Panc1 (cell line): Measurements from ENCODE around the gene TMEM45B. TPM values are rescaled to one million over a fixed set of nuclear protein-coding genes. Genes with fewer than 3 reads are reported as not detected.

Experiments
- ATAC-seq: fragments of 200-7000 bp; cut with Tn5 transposase; 2 replicates; pipeline ENCODE4 v1.9.1; 2020; ENCODE audit warnings: mild to moderate bottlenecking, moderate library complexity
- BruUV-seq: library from RNA; stranded (reverse); fragments of 400-500 nt; replicated peaks from 2 replicates; lab custom pipeline; 2021; lab: Mats Ljungman, UMichigan
- CTCF ChIA-PET: fragments of 300-600 bp; sonication (Branson Sonifier 250); formaldehyde crosslinking; loops from one replicate; lab custom pipeline; 2022; ENCODE audit warnings: antibody characterized with exemption; lab: Charles Lee
- POLR2A ChIA-PET: fragments of 300-600 bp; sonication (Branson Sonifier 250); formaldehyde crosslinking; loops from one replicate; lab custom pipeline; 2022; ENCODE audit warnings: antibody characterized with exemption; lab: Charles Lee
- DNase-seq: peaks from one replicate; pipeline ENCODE4 v3.0.0-alpha.2; 2010; ENCODE audit warnings: low read depth, low spot score
- H3K27ac ChIP-seq: 2 replicates; pipeline ENCODE4 v1.5.1; 2011; ENCODE audit warnings: mild to moderate bottlenecking, low read length, inconsistent platforms
- H3K27me3 ChIP-seq: fragments of 200-500 bp; sonication (Bioruptor generic); 2 replicates; pipeline ENCODE4 v1.6.0; 2014; ENCODE audit warnings: low read length, inconsistent platforms; ENCODE audit not compliant: control insufficient read depth, insufficient read depth
- H3K36me3 ChIP-seq: fragments of 200-500 bp; sonication (Bioruptor generic); 2 replicates; pipeline ENCODE4 v1.5.1; 2014; ENCODE audit warnings: inconsistent platforms, mild to moderate bottlenecking, low read length, moderate library complexity; ENCODE audit not compliant: control insufficient read depth, insufficient read depth
- H3K4me1 ChIP-seq: 2 replicates; pipeline ENCODE4 v1.5.1; 2011; ENCODE audit warnings: inconsistent platforms, mild to moderate bottlenecking, low read length, moderate library complexity; ENCODE audit not compliant: control insufficient read depth, insufficient read depth
- H3K4me3 ChIP-seq, 2 experiments: 2 replicates each; pipeline ENCODE4 v1.5.1; 2011 to 2012; ENCODE audit warnings: low read depth in 2 of 2, low read length in 2 of 2, mild to moderate bottlenecking in 2 of 2, inconsistent platforms in 1 of 2, moderate library complexity in 1 of 2
- H3K9me3 ChIP-seq: fragments of 200-500 bp; sonication (Bioruptor generic); 2 replicates; pipeline ENCODE4 v1.5.1; 2014; ENCODE audit warnings: low read depth, mild to moderate bottlenecking, inconsistent platforms, low read length, moderate library complexity; ENCODE audit not compliant: control insufficient read depth, insufficient read depth
- POLR2AphosphoS5 ChIP-seq: IDR thresholded peaks from 2 replicates; pipeline ENCODE4 v1.6.1; 2012; ENCODE audit warnings: mild to moderate bottlenecking, low read depth, low read length, moderate library complexity
- SIN3A ChIP-seq: IDR thresholded peaks from 2 replicates; pipeline ENCODE4 v1.6.1; 2012; ENCODE audit warnings: low read depth, mild to moderate bottlenecking, low read length, moderate library complexity, borderline replicate concordance; ENCODE audit not compliant: insufficient read depth
- TCF7L2 ChIP-seq: IDR thresholded peaks from 2 replicates; pipeline ENCODE4 v1.6.1; 2011; ENCODE audit warnings: mild to moderate bottlenecking, low read depth, low read length, inconsistent platforms
- in situ Hi-C: cut with HindIII; loops from 2 replicates; pipeline ENCODE4 v1.10.0; 2016; ENCODE audit warnings: low sequenced_read_pairs, low pct_unique_long_range_greater_than_20kb
- intact Hi-C: fragments of 100-400 bp; cut with micrococcal nuclease; formaldehyde crosslinking; loops from one replicate; pipeline ENCODE4 v1.10.0; 2022; ENCODE audit not compliant: unreplicated experiment
- total RNA-seq: library from RNA; stranded (reverse); gene quantifications from one replicate; pipeline ENCODE4 v1.2.1, GENCODE V29; 2021; ENCODE audit not compliant: unreplicated experiment
- TF ChIP-seq, protein P1 (sequence below), 2 experiments: IDR thresholded peaks; 2 replicates each; pipeline ENCODE4 v1.6.1; 2011 to 2012; ENCODE audit warnings: low read depth in 2 of 2, control low read depth in 1 of 2, low read length in 1 of 2, mild to moderate bottlenecking in 1 of 2, moderate library complexity in 1 of 2; ENCODE audit not compliant: insufficient read depth in 1 of 2
- TF ChIP-seq, protein P2 (sequence below): fragments of 450-650 bp; IDR thresholded peaks from 2 replicates; pipeline ENCODE4 v1.5.1; 2017; ENCODE audit warnings: mild to moderate bottlenecking

TMEM45B gene
- total RNA-seq, 1 experiment from 2014 or later = 2.6 TPM

- Histone ChIP-seq H3K4me3 (no peak overlapping the region), H3K36me3 (no peaks in the 10 kb centered on the region), H3K4me1 (no peaks in the 10 kb centered on the region; the same call in 1 of the 2 replicates), H3K27me3 (no peaks in the 10 kb centered on the region), H3K9me3 (no peaks in the 10 kb centered on the region), H3K27ac (no peak overlapping the region)
- DNase-seq = no peak
- ChIA-PET CTCF (no interaction called here), POLR2A (no interaction called here)
- in situ Hi-C loops (no loop called here), intact Hi-C loops (no loop called here)
- TF ChIP-seq SIN3A (no peak), POLR2AphosphoS5 (no peak), TCF7L2 (no peak)
- TF ChIP-seq, protein P1, sequence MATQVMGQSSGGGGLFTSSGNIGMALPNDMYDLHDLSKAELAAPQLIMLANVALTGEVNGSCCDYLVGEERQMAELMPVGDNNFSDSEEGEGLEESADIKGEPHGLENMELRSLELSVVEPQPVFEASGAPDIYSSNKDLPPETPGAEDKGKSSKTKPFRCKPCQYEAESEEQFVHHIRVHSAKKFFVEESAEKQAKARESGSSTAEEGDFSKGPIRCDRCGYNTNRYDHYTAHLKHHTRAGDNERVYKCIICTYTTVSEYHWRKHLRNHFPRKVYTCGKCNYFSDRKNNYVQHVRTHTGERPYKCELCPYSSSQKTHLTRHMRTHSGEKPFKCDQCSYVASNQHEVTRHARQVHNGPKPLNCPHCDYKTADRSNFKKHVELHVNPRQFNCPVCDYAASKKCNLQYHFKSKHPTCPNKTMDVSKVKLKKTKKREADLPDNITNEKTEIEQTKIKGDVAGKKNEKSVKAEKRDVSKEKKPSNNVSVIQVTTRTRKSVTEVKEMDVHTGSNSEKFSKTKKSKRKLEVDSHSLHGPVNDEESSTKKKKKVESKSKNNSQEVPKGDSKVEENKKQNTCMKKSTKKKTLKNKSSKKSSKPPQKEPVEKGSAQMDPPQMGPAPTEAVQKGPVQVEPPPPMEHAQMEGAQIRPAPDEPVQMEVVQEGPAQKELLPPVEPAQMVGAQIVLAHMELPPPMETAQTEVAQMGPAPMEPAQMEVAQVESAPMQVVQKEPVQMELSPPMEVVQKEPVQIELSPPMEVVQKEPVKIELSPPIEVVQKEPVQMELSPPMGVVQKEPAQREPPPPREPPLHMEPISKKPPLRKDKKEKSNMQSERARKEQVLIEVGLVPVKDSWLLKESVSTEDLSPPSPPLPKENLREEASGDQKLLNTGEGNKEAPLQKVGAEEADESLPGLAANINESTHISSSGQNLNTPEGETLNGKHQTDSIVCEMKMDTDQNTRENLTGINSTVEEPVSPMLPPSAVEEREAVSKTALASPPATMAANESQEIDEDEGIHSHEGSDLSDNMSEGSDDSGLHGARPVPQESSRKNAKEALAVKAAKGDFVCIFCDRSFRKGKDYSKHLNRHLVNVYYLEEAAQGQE (IDR thresholded peaks at IDR 0.05; ENCODE audit: insufficient read depth in 1 of 2, low read depth in 2 of 2, low read length in 1 of 2) = no peak
- TF ChIP-seq, protein P2, sequence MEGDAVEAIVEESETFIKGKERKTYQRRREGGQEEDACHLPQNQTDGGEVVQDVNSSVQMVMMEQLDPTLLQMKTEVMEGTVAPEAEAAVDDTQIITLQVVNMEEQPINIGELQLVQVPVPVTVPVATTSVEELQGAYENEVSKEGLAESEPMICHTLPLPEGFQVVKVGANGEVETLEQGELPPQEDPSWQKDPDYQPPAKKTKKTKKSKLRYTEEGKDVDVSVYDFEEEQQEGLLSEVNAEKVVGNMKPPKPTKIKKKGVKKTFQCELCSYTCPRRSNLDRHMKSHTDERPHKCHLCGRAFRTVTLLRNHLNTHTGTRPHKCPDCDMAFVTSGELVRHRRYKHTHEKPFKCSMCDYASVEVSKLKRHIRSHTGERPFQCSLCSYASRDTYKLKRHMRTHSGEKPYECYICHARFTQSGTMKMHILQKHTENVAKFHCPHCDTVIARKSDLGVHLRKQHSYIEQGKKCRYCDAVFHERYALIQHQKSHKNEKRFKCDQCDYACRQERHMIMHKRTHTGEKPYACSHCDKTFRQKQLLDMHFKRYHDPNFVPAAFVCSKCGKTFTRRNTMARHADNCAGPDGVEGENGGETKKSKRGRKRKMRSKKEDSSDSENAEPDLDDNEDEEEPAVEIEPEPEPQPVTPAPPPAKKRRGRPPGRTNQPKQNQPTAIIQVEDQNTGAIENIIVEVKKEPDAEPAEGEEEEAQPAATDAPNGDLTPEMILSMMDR = no peak
- BruUV-seq = no TSS peak
- no peak for ATAC-seq
Measured at GRCh38 chr11:129769059-129769458, 46.6 kb upstream of the TMEM45B start.

GRCh38 chr11:129770993-129771392 is 44.7 kb upstream of the TMEM45B start:
- no peak overlapping the region for H3K27ac ChIP-seq
- CTCF ChIA-PET = no interaction called here
- TF ChIP-seq, protein P2 = no peak
- no peak for TF ChIP-seq POLR2AphosphoS5
- TF ChIP-seq, protein P1 (IDR thresholded peaks at IDR 0.05; ENCODE audit: insufficient read depth in 1 of 2, low read depth in 2 of 2, low read length in 1 of 2) = no peak
- TF ChIP-seq SIN3A = no peak
- no peak for TF ChIP-seq TCF7L2
- H3K4me3 ChIP-seq = no peak overlapping the region
- no peaks in the 10 kb centered on the region for H3K9me3 ChIP-seq
- in situ Hi-C loops (no loop called here), intact Hi-C loops (no loop called here)
- H3K4me1 ChIP-seq = no peaks in the 10 kb centered on the region; the same call in 1 of the 2 replicates
- POLR2A ChIA-PET = no interaction called here
- no peaks in the 10 kb centered on the region for H3K27me3 ChIP-seq
- no peak for ATAC-seq
- H3K36me3 ChIP-seq = no peaks in the 10 kb centered on the region
- BruUV-seq = no TSS peak
- DNase-seq = no peak
